Astrocyte (in vitro differentiated cells and primary cell): ENCODE measurements around the gene CTBP2. TPM values are rescaled to one million over a fixed set of nuclear protein-coding genes. Genes with fewer than 3 reads are reported as not detected.
A peak's percentile ranks its signal among the peaks of the same experiment; 100 is the strongest.
"Not testable (repeated sequence)": the region's sequence is repeated elsewhere in the genome, so short reads cannot be mapped to it uniquely, and the experiment has no call there.

Experiments
- DNase-seq: peaks from one replicate; pipeline ENCODE4 v3.0.0-alpha.2; 2010; ENCODE audit warnings: low read depth
- FAIRE-seq: peaks from 2 replicates; lab custom pipeline; 2011; peaks lifted over from hg19 to GRCh38; lab: Jason Lieb, UNC
- H2AFZ ChIP-seq: 2 replicates; pipeline ENCODE4 v1.6.0; 2012; ENCODE audit warnings: low read depth, low read length, inconsistent platforms
- H3K27ac ChIP-seq: 2 replicates; pipeline ENCODE4 v1.5.1; 2011; ENCODE audit warnings: low read depth, low read length, inconsistent platforms
- H3K27me3 ChIP-seq: 2 replicates; pipeline ENCODE4 v1.6.0; 2011; ENCODE audit warnings: low read length, inconsistent platforms; ENCODE audit not compliant: insufficient read depth
- H3K36me3 ChIP-seq: 2 replicates; pipeline ENCODE4 v1.5.1; 2011; ENCODE audit warnings: low read length, inconsistent platforms; ENCODE audit not compliant: insufficient read depth
- H3K4me1 ChIP-seq: 2 replicates; pipeline ENCODE4 v1.5.1; 2011; ENCODE audit warnings: low read length, inconsistent platforms; ENCODE audit not compliant: insufficient read depth
- H3K4me2 ChIP-seq: 2 replicates; pipeline ENCODE4 v1.6.0; 2012; ENCODE audit warnings: low read length, inconsistent platforms
- H3K4me3 ChIP-seq: 2 replicates; pipeline ENCODE4 v1.5.1; 2011; ENCODE audit warnings: low read depth, mild to moderate bottlenecking, low read length, inconsistent platforms; ENCODE audit not compliant: insufficient read depth
- H3K79me2 ChIP-seq: 2 replicates; pipeline ENCODE4 v1.6.0; 2012; ENCODE audit warnings: mild to moderate bottlenecking, low read length, inconsistent platforms; ENCODE audit not compliant: insufficient read depth
- H3K9ac ChIP-seq: 2 replicates; pipeline ENCODE4 v1.6.0; 2012; ENCODE audit warnings: mild to moderate bottlenecking, low read length, inconsistent platforms
- H3K9me3 ChIP-seq: 2 replicates; pipeline ENCODE4 v1.5.1; 2012; ENCODE audit warnings: low read depth, mild to moderate bottlenecking, low read length, inconsistent platforms; ENCODE audit not compliant: insufficient read depth
- H4K20me1 ChIP-seq: 2 replicates; pipeline ENCODE4 v1.6.0; 2012; ENCODE audit warnings: low read length, inconsistent platforms; ENCODE audit not compliant: insufficient read depth
- H3K27ac Mint-ChIP-seq: one replicate; pipeline ENCODE4 v1.8.0; 2021; ENCODE audit warnings: mild to moderate bottlenecking, mixed read lengths; ENCODE audit not compliant: unreplicated experiment
- H3K27me3 Mint-ChIP-seq: one replicate; pipeline ENCODE4 v1.8.0; 2021; ENCODE audit warnings: low read depth, mixed read lengths; ENCODE audit not compliant: unreplicated experiment
- H3K36me3 Mint-ChIP-seq: one replicate; pipeline ENCODE4 v1.8.0; 2021; ENCODE audit warnings: low read depth, mixed read lengths; ENCODE audit not compliant: unreplicated experiment
- H3K4me1 Mint-ChIP-seq: one replicate; pipeline ENCODE4 v1.8.0; 2021; ENCODE audit warnings: low read depth, mixed read lengths; ENCODE audit not compliant: unreplicated experiment
- H3K4me3 Mint-ChIP-seq: one replicate; pipeline ENCODE4 v1.8.0; 2021; ENCODE audit warnings: mild to moderate bottlenecking, moderate library complexity, mixed read lengths; ENCODE audit not compliant: unreplicated experiment
- H3K9me3 Mint-ChIP-seq: one replicate; pipeline ENCODE4 v1.8.0; 2021; ENCODE audit warnings: mild to moderate bottlenecking, mixed read lengths; ENCODE audit not compliant: unreplicated experiment
- CTCF ChIP-seq: IDR thresholded peaks from 2 replicates; pipeline ENCODE4 v1.5.1; 2011; ENCODE audit warnings: low read depth, mild to moderate bottlenecking, inconsistent platforms, low read length, moderate library complexity; ENCODE audit not compliant: insufficient read depth
- EZH2 ChIP-seq: IDR thresholded peaks from 2 replicates; pipeline ENCODE4 v1.6.1; 2012; ENCODE audit warnings: mild to moderate bottlenecking, low read length, inconsistent platforms; ENCODE audit not compliant: insufficient read depth
- total RNA-seq: library from RNA; stranded (reverse); gene quantifications from 2 replicates; pipeline ENCODE4 v1.2.1, GENCODE V29; 2021

Gene CTBP2
- total RNA-seq, 1 donor from 2014 or later, result 109 TPM

- no peak overlapping the region for H3K4me3 Mint-ChIP-seq
- peak overlapping the region; percentile 78 for H3K27ac Mint-ChIP-seq
- peaks cover 84% of the 10 kb centered on the region for H4K20me1 ChIP-seq
Measured at GRCh38 chr10:125060826-125061556, 99.4 kb downstream of the CTBP2 start.

GRCh38 chr10:125060482-125060825, 99.9 kb downstream of the CTBP2 start:
- Histone ChIP-seq H3K4me1 (peaks cover 65% of the 10 kb centered on the region), H3K27me3 (no peaks in the 10 kb centered on the region), H3K4me2 (peak overlapping the region; percentile 81), H3K36me3 (no peaks in the 10 kb centered on the region), H3K27ac (peak overlapping the region; percentile 84), H3K4me3 (peak overlapping the region; percentile 17), H3K9me3 (no peaks in the 10 kb centered on the region), H3K79me2 (peaks cover 72% of the 10 kb centered on the region), H3K9ac (peak overlapping the region; percentile 77), H2AFZ (no peak overlapping the region), H4K20me1 (peaks cover 82% of the 10 kb centered on the region)
- Mint-ChIP-seq H3K9me3 (no peaks in the 10 kb centered on the region), H3K27me3 (no peaks in the 10 kb centered on the region), H3K27ac (no peak overlapping the region), H3K4me1 (peaks cover 70% of the 10 kb centered on the region), H3K4me3 (peak overlapping the region; percentile 12), H3K36me3 (peaks cover 25% of the 10 kb centered on the region)
- no peak for FAIRE-seq
- TF ChIP-seq EZH2 (no peak), CTCF (no peak)
- peak; percentile 84 for DNase-seq

More at GRCh38 chr10:125060826-125061556, 99.4 kb downstream of the CTBP2 start:
- Mint-ChIP-seq H3K36me3 (peaks cover 20% of the 10 kb centered on the region), H3K9me3 (no peaks in the 10 kb centered on the region), H3K27me3 (no peaks in the 10 kb centered on the region), H3K4me1 (peaks cover 69% of the 10 kb centered on the region)
- FAIRE-seq (peak; percentile 94), DNase-seq (peak; percentile 75)
- Histone ChIP-seq H3K27me3 (no peaks in the 10 kb centered on the region), H3K4me2 (peak overlapping the region; percentile 81), H3K4me3 (no peak overlapping the region), H3K36me3 (no peaks in the 10 kb centered on the region), H3K9me3 (no peaks in the 10 kb centered on the region), H3K27ac (peak overlapping the region; percentile 84), H3K9ac (peak overlapping the region; percentile 77), H3K4me1 (peaks cover 68% of the 10 kb centered on the region), H3K79me2 (peaks cover 73% of the 10 kb centered on the region), H2AFZ (no peak overlapping the region)
- TF ChIP-seq EZH2 (no peak), CTCF (peak; percentile 78)

GRCh38 chr10:125060026-125060425, 100.3 kb downstream of the CTBP2 start:
- peak overlapping the region; percentile 17 for H3K4me3 ChIP-seq
- no peak overlapping the region for H3K27ac Mint-ChIP-seq
- no peaks in the 10 kb centered on the region for H3K27me3 Mint-ChIP-seq
- H2AFZ ChIP-seq, result no peak overlapping the region
- no peak overlapping the region for H3K4me3 Mint-ChIP-seq
- peak overlapping the region; percentile 84 for H3K27ac ChIP-seq
- H4K20me1 ChIP-seq, result peaks cover 82% of the 10 kb centered on the region
- H3K9me3 ChIP-seq, result no peaks in the 10 kb centered on the region
- peaks cover 26% of the 10 kb centered on the region for H3K36me3 Mint-ChIP-seq
- H3K27me3 ChIP-seq, result no peaks in the 10 kb centered on the region
- peaks cover 75% of the 10 kb centered on the region for H3K79me2 ChIP-seq
- H3K9ac ChIP-seq, result peak overlapping the region; percentile 77
- no peak for FAIRE-seq
- peaks cover 63% of the 10 kb centered on the region for H3K4me1 ChIP-seq
- peaks cover 68% of the 10 kb centered on the region for H3K4me1 Mint-ChIP-seq
- no peaks in the 10 kb centered on the region for H3K9me3 Mint-ChIP-seq
- no peaks in the 10 kb centered on the region for H3K36me3 ChIP-seq
- no peak for TF ChIP-seq CTCF
- H3K4me2 ChIP-seq, result peak overlapping the region; percentile 81
- DNase-seq, result peak; percentile 79

- not testable (repeated sequence) for H3K9me3 Mint-ChIP-seq, H3K9ac ChIP-seq, H3K36me3 ChIP-seq, DNase-seq, H3K4me3 Mint-ChIP-seq, H3K9me3 ChIP-seq, H2AFZ ChIP-seq, H3K4me3 ChIP-seq, H3K27me3 ChIP-seq, H3K27ac Mint-ChIP-seq, H3K27me3 Mint-ChIP-seq, FAIRE-seq, H3K4me2 ChIP-seq
- Mint-ChIP-seq H3K4me1 (peaks cover 65% of the 10 kb centered on the region), H3K36me3 (peaks cover 28% of the 10 kb centered on the region)
- Histone ChIP-seq H3K4me1 (peaks cover 61% of the 10 kb centered on the region), H3K27ac (peak overlapping the region; percentile 84), H3K79me2 (peaks cover 82% of the 10 kb centered on the region), H4K20me1 (peaks cover 82% of the 10 kb centered on the region)
Measured at GRCh38 chr10:125059348-125059747, 101.0 kb downstream of the CTBP2 start.
